HG03558 (cell line): ENCODE results near the gene XXYLT1.
"Not testable (repeated sequence)": the region's sequence is repeated elsewhere in the genome, so short reads cannot be mapped to it uniquely, and the experiment has no call there.

ENCODE experiments used
- ATAC-seq: cut with Tn5 transposase; IDR thresholded peaks from one replicate; pipeline ENCODE4 v1.9.1; 2021; ENCODE audit warnings: moderate number of reproducible peaks; ENCODE audit not compliant: unreplicated experiment; ENCODE audit errors: extremely low read depth

The XXYLT1 gene

GRCh38 chr3:195041871-195042742, 228.9 kb downstream of the XXYLT1 start:
- no peak for ATAC-seq

- no peak for ATAC-seq
Observed at GRCh38 chr3:195040773-195041520, 230.0 kb downstream of the XXYLT1 start.

GRCh38 chr3:195040094-195040493, 230.9 kb downstream of the XXYLT1 start:
- ATAC-seq: no peak

GRCh38 chr3:195039180-195039843, 231.6 kb downstream of the XXYLT1 start:
- no peak for ATAC-seq

- no peak for ATAC-seq
Observed at GRCh38 chr3:195038161-195038560, 232.8 kb downstream of the XXYLT1 start.

- not testable (repeated sequence) for ATAC-seq
Observed at GRCh38 chr3:195037586-195037985, 233.4 kb downstream of the XXYLT1 start.

- ATAC-seq: no peak
Observed at GRCh38 chr3:195036974-195037373, 234.0 kb downstream of the XXYLT1 start.

- no peak for ATAC-seq
Observed at GRCh38 chr3:195036574-195036973, 234.4 kb downstream of the XXYLT1 start.

GRCh38 chr3:195036203-195036505, 234.8 kb downstream of the XXYLT1 start:
- no peak for ATAC-seq

- no peak for ATAC-seq
Observed at GRCh38 chr3:195035345-195036202, 235.4 kb downstream of the XXYLT1 start.

GRCh38 chr3:195034541-195034940, 236.4 kb downstream of the XXYLT1 start:
- no peak for ATAC-seq

GRCh38 chr3:195034101-195034500, 236.9 kb downstream of the XXYLT1 start:
- ATAC-seq: no peak

- ATAC-seq: no peak
Observed at GRCh38 chr3:195033531-195034091, 237.3 kb downstream of the XXYLT1 start.

- no peak for ATAC-seq
Observed at GRCh38 chr3:195032955-195033354, 238.0 kb downstream of the XXYLT1 start.

GRCh38 chr3:195032106-195032759, 238.7 kb downstream of the XXYLT1 start:
- no peak for ATAC-seq

GRCh38 chr3:195031574-195032003, 239.4 kb downstream of the XXYLT1 start:
- no peak for ATAC-seq

GRCh38 chr3:195030791-195031321, 240.1 kb downstream of the XXYLT1 start:
- ATAC-seq: no peak

GRCh38 chr3:195028877-195029606, 241.9 kb downstream of the XXYLT1 start:
- no peak for ATAC-seq

GRCh38 chr3:195025884-195026200, 245.1 kb downstream of the XXYLT1 start:
- no peak for ATAC-seq
